NB4 (cell line): Measurements from ENCODE around the gene LRRC10.

Experiments used
- CTCF ChIP-seq: IDR thresholded peaks from one replicate; pipeline ENCODE4 v1.5.1; 2012; ENCODE audit warnings: low read depth, low read length
- MAX ChIP-seq: IDR thresholded peaks from 2 replicates; pipeline ENCODE4 v1.6.1; 2011; ENCODE audit warnings: low read depth, low read length

- TF ChIP-seq CTCF = no peak
- no peak for TF ChIP-seq MAX
Measured at GRCh38 chr12:69642531-69642930, 31.8 kb upstream of the LRRC10 start.
